HCT116 (cell line): Measurements from ENCODE around the gene MRPS34. TPM values are rescaled to one million over a fixed set of nuclear protein-coding genes. Genes with fewer than 3 reads are reported as not detected.

Experiments
- ATAC-seq: fragments of 200-7000 bp; cut with Tn5 transposase; 2 replicates; pipeline ENCODE4 v1.9.1; 2020; ENCODE audit warnings: mild to moderate bottlenecking, moderate library complexity
- BruUV-seq: library from RNA; stranded (reverse); fragments of 400-500 nt; replicated peaks from 2 replicates; lab custom pipeline; 2021; lab: Mats Ljungman, UMichigan
- CTCF ChIA-PET: fragments of 300-600 bp; sonication (Branson Sonifier 250); formaldehyde crosslinking; loops from one replicate; lab custom pipeline; 2021; ENCODE audit warnings: antibody characterized with exemption; lab: Charles Lee
- POLR2A ChIA-PET: fragments of 300-600, 350-600 bp; sonication (Branson Sonifier 250); formaldehyde crosslinking; loops from one replicate; lab custom pipeline; 2021; ENCODE audit warnings: antibody characterized with exemption; lab: Charles Lee
- RAD21 ChIA-PET, 2 experiments: fragments of 300-600 bp; sonication (Branson Sonifier 250); formaldehyde crosslinking; loops; one replicate each; lab custom pipeline; 2023; ENCODE audit warnings: low total read pairs in 2 of 2; ENCODE audit not compliant: uncharacterized antibody in 2 of 2, unreplicated experiment in 2 of 2, low non-redundant PET in 1 of 2; lab: Charles Lee
- DNase-seq: peaks from one replicate; pipeline ENCODE4 v3.0.0-alpha.2; 2010; ENCODE audit warnings: low read depth, low spot score
- H2AFZ ChIP-seq: fragments of 200-600 bp; shearing (Covaris generic), sonication (generic); 2 replicates; pipeline ENCODE4 v1.6.1; 2017; ENCODE audit warnings: low read depth, mixed run types, mixed read lengths, antibody characterized with exemption, low read length; ENCODE audit not compliant: poor library complexity, severe bottlenecking
- H3K27ac ChIP-seq: 2 replicates; pipeline ENCODE4 v1.5.1; 2012; ENCODE audit warnings: low read depth, low read length
- H3K27me3 ChIP-seq: fragments of 200-600 bp; sonication (generic); 2 replicates; pipeline ENCODE4 v1.6.1; 2016; ENCODE audit warnings: mixed run types, low read length, mixed read lengths; ENCODE audit not compliant: insufficient read depth
- H3K36me3 ChIP-seq, 2 experiments: fragments of 200-500 bp in 1 of 2; fragments of 200-600 bp in 1 of 2; sonication (Bioruptor generic) in 1 of 2; sonication (generic) in 1 of 2; 2 replicates each; pipeline versions ENCODE4 v1.5.1 to v1.6.1; 2014 to 2016; ENCODE audit warnings: low read length in 2 of 2, inconsistent platforms in 1 of 2, mixed read lengths in 1 of 2, mixed run types in 1 of 2; ENCODE audit not compliant: insufficient read depth in 2 of 2, control insufficient read depth in 1 of 2
- H3K4me1 ChIP-seq, 2 experiments: fragments of 200-600 bp in 1 of 2; sonication (generic) in 1 of 2; 2 replicates each; pipeline versions ENCODE4 v1.5.1 to v1.6.1; 2012 to 2017; ENCODE audit warnings: low read length in 2 of 2, inconsistent platforms in 1 of 2, mild to moderate bottlenecking in 1 of 2, mixed read lengths in 1 of 2, mixed run types in 1 of 2, moderate library complexity in 1 of 2; ENCODE audit not compliant: insufficient read depth in 2 of 2, control insufficient read depth in 1 of 2
- H3K4me2 ChIP-seq: fragments of 200-600 bp; sonication (generic); 2 replicates; pipeline ENCODE4 v1.6.1; 2017; ENCODE audit warnings: mixed run types, low read length, mixed read lengths
- H3K4me3 ChIP-seq, 2 experiments: fragments of 200-600 bp in 1 of 2; sonication (generic) in 1 of 2; replicated peaks in 1 of 2; 2 replicates each; pipeline ENCODE4 v1.5.1; 2011 to 2016; ENCODE audit warnings: low read length in 2 of 2, control low read depth in 1 of 2, low read depth in 1 of 2, mild to moderate bottlenecking in 1 of 2, mixed read lengths in 1 of 2, mixed run types in 1 of 2
- H3K79me2 ChIP-seq: fragments of 200-600 bp; sonication (generic); 2 replicates; pipeline ENCODE4 v1.6.1; 2017; ENCODE audit warnings: mild to moderate bottlenecking, mixed run types, low read length, moderate library complexity, mixed read lengths; ENCODE audit not compliant: insufficient read depth
- H3K9ac ChIP-seq: fragments of 200-600 bp; sonication (generic); 2 replicates; pipeline ENCODE4 v1.6.1; 2016; ENCODE audit warnings: low read length, mixed read lengths
- H3K9me2 ChIP-seq: fragments of 200-600 bp; sonication (generic), shearing (Covaris generic); 2 replicates; pipeline ENCODE4 v1.6.1; 2017; ENCODE audit warnings: mixed run types, mild to moderate bottlenecking, moderate library complexity; ENCODE audit not compliant: insufficient read depth
- H3K9me3 ChIP-seq, 2 experiments: fragments of 200-500 bp in 1 of 2; fragments of 200-600 bp in 1 of 2; sonication (Bioruptor generic) in 1 of 2; sonication (generic) in 1 of 2; 2 replicates each; pipeline ENCODE4 v1.6.1; 2014 to 2017; ENCODE audit warnings: low read length in 2 of 2, mixed read lengths in 2 of 2, inconsistent platforms in 1 of 2, low read depth in 1 of 2, mild to moderate bottlenecking in 1 of 2, mixed run types in 1 of 2, moderate library complexity in 1 of 2; ENCODE audit not compliant: control insufficient read depth in 1 of 2, insufficient read depth in 1 of 2
- H4K20me1 ChIP-seq: fragments of 200-600 bp; sonication (generic), shearing (Covaris generic); 2 replicates; pipeline ENCODE4 v1.6.1; 2017; ENCODE audit warnings: mixed run types, mild to moderate bottlenecking, moderate library complexity; ENCODE audit not compliant: insufficient read depth
- ATF3 ChIP-seq: IDR thresholded peaks from 2 replicates; pipeline ENCODE4 v1.6.1; 2012
- CBX3 ChIP-seq: IDR thresholded peaks from 2 replicates; pipeline ENCODE4 v1.6.1; 2012; ENCODE audit warnings: low read depth
- CEBPB ChIP-seq: IDR thresholded peaks from 2 replicates; pipeline ENCODE4 v1.6.1; 2012; ENCODE audit warnings: low read depth
- EGR1 ChIP-seq: IDR thresholded peaks from 2 replicates; pipeline ENCODE4 v1.6.1; 2012; ENCODE audit warnings: low read depth
- ELF1 ChIP-seq: IDR thresholded peaks from 2 replicates; pipeline ENCODE4 v1.6.1; 2012; ENCODE audit warnings: low read depth, borderline replicate concordance
- EZH2 ChIP-seq: fragments of 200-600 bp; sonication (generic); IDR thresholded peaks from 2 replicates; pipeline ENCODE4 v1.6.1; 2017; ENCODE audit warnings: antibody characterized with exemption, mixed run types
- FOSL1 ChIP-seq: IDR thresholded peaks from 2 replicates; pipeline ENCODE4 v1.6.1; 2012; ENCODE audit warnings: low read depth
- JUND ChIP-seq: IDR thresholded peaks from 2 replicates; pipeline ENCODE4 v1.6.1; 2012
- MAX ChIP-seq: IDR thresholded peaks from 2 replicates; pipeline ENCODE4 v1.6.1; 2012
- POLR2A ChIP-seq: IDR thresholded peaks from 2 replicates; pipeline ENCODE4 v1.7.0; 2011; ENCODE audit warnings: borderline replicate concordance; ENCODE audit not compliant: insufficient read depth, insufficient read length; ENCODE audit errors: extremely low read depth
- POLR2AphosphoS5 ChIP-seq: IDR thresholded peaks from 2 replicates; pipeline ENCODE4 v1.6.1; 2011; ENCODE audit warnings: mild to moderate bottlenecking, low read depth, low read length, moderate library complexity
- SIN3A ChIP-seq: IDR thresholded peaks from 2 replicates; pipeline ENCODE4 v1.6.1; 2012; ENCODE audit warnings: low read depth
- SRF ChIP-seq: IDR thresholded peaks from 2 replicates; pipeline ENCODE4 v1.6.1; 2012; ENCODE audit warnings: low read depth
- TCF7L2 ChIP-seq: IDR thresholded peaks from 2 replicates; pipeline ENCODE4 v1.7.0; 2011; ENCODE audit warnings: borderline replicate concordance, inconsistent platforms; ENCODE audit not compliant: insufficient read depth, insufficient read length; ENCODE audit errors: extremely low read depth
- ZBTB33 ChIP-seq: IDR thresholded peaks from 2 replicates; pipeline ENCODE4 v1.6.1; 2011; ENCODE audit warnings: mild to moderate bottlenecking, low read length, moderate library complexity; ENCODE audit not compliant: insufficient replicate concordance; ENCODE audit errors: extremely low read depth
- ZFX ChIP-seq: fragments of 450-650 bp; IDR thresholded peaks from 2 replicates; pipeline ENCODE4 v1.6.1; 2017
- ZNF274 ChIP-seq: fragments of 200-500 bp; sonication (Bioruptor generic); IDR thresholded peaks from 2 replicates; pipeline ENCODE4 v1.6.1; 2014; ENCODE audit warnings: mild to moderate bottlenecking, low read depth, low read length, inconsistent platforms
- intact Hi-C: fragments of 100-400 bp; cut with micrococcal nuclease; formaldehyde crosslinking; loops from 2 replicates; pipeline ENCODE4 v1.10.0; 2022
- total RNA-seq: library from RNA; stranded (reverse); gene quantifications from one replicate; pipeline ENCODE4 v1.2.1, GENCODE V29; 2021; ENCODE audit not compliant: unreplicated experiment
- TF ChIP-seq, protein P1 (sequence below): IDR thresholded peaks from 2 replicates; pipeline ENCODE4 v1.6.1; 2012; ENCODE audit warnings: low read depth

The MRPS34 gene
- total RNA-seq, 1 experiment from 2014 or later, result 200 TPM

DNA sequence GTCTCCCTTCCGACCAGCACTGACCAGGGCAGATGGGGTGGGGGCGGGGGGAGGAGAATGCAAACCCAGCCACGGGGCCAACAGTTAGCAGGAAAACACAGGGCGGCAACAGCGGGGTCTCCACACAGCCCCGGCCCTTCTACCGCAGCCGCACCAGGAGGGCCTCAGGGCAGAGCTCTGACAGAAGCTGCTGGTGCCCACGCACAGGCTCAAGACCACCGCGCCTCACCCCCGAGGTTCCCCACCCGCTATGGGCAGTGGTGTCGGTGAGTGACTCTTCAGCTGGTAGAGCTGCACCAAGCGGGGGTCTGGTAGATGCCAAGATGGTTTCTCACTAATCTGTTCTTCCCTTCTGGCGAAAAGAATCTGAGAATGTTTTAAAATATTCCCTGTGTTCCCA is 37.6 kb upstream of the MRPS34 start:
- no peaks in the 10 kb centered on the region for H3K79me2 ChIP-seq
- ChIA-PET POLR2A (no interaction called here), CTCF (no interaction called here)

GRCh38 chr16:1810106-1810505 is 37.2 kb upstream of the MRPS34 start:
- ChIA-PET CTCF (no interaction called here), RAD21 (no interaction called here), POLR2A (no interaction called here)
- Histone ChIP-seq H3K4me1 (peaks cover 6 to 10% of the 10 kb centered on the region in 2 experiments; a peak in 3 of 4 replicates), H3K9ac (no peak overlapping the region), H2AFZ (no peak overlapping the region), H3K4me3 (no peak overlapping the region), H3K36me3 (no peaks in the 10 kb centered on the region), H3K4me2 (no peak overlapping the region), H3K9me2 (no peaks in the 10 kb centered on the region), H3K27ac (no peak overlapping the region), H3K79me2 (no peaks in the 10 kb centered on the region), H4K20me1 (no peaks in the 10 kb centered on the region), H3K27me3 (no peaks in the 10 kb centered on the region), H3K9me3 (no peaks in the 10 kb centered on the region)
- no peak for DNase-seq
- BruUV-seq, result no TSS peak
- intact Hi-C loops, result no loop called here
- ATAC-seq, result no peak
- TF ChIP-seq ZFX, result no peak
- no peak for TF ChIP-seq SRF
- TF ChIP-seq, protein P1, sequence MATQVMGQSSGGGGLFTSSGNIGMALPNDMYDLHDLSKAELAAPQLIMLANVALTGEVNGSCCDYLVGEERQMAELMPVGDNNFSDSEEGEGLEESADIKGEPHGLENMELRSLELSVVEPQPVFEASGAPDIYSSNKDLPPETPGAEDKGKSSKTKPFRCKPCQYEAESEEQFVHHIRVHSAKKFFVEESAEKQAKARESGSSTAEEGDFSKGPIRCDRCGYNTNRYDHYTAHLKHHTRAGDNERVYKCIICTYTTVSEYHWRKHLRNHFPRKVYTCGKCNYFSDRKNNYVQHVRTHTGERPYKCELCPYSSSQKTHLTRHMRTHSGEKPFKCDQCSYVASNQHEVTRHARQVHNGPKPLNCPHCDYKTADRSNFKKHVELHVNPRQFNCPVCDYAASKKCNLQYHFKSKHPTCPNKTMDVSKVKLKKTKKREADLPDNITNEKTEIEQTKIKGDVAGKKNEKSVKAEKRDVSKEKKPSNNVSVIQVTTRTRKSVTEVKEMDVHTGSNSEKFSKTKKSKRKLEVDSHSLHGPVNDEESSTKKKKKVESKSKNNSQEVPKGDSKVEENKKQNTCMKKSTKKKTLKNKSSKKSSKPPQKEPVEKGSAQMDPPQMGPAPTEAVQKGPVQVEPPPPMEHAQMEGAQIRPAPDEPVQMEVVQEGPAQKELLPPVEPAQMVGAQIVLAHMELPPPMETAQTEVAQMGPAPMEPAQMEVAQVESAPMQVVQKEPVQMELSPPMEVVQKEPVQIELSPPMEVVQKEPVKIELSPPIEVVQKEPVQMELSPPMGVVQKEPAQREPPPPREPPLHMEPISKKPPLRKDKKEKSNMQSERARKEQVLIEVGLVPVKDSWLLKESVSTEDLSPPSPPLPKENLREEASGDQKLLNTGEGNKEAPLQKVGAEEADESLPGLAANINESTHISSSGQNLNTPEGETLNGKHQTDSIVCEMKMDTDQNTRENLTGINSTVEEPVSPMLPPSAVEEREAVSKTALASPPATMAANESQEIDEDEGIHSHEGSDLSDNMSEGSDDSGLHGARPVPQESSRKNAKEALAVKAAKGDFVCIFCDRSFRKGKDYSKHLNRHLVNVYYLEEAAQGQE, result no peak
- no peak for TF ChIP-seq FOSL1
- no peak for TF ChIP-seq MAX
- TF ChIP-seq ELF1, result no peak
- TF ChIP-seq EGR1, result no peak
- TF ChIP-seq CBX3, result no peak
- TF ChIP-seq POLR2AphosphoS5, result no peak
- TF ChIP-seq CEBPB, result no peak
- TF ChIP-seq ATF3, result no peak
- TF ChIP-seq ZBTB33, result no peak
- no peak for TF ChIP-seq EZH2
- no peak for TF ChIP-seq POLR2A
- TF ChIP-seq SIN3A, result no peak
- TF ChIP-seq TCF7L2, result no peak

More for the DNA sequence above, 37.6 kb upstream of the MRPS34 start:
- H3K9ac ChIP-seq, result no peak overlapping the region
- no peaks in the 10 kb centered on the region for H3K36me3 ChIP-seq
- ATAC-seq (no peak), DNase-seq (no peak)
- H4K20me1 ChIP-seq, result no peaks in the 10 kb centered on the region
- no peak overlapping the region for H3K4me2 ChIP-seq
- H2AFZ ChIP-seq, result no peak overlapping the region
- no peaks in the 10 kb centered on the region for H3K27me3 ChIP-seq
- no peaks in the 10 kb centered on the region for H3K9me2 ChIP-seq
- no peak overlapping the region for H3K27ac ChIP-seq
- H3K4me1 ChIP-seq, result peaks cover 6 to 10% of the 10 kb centered on the region in 2 experiments; a peak in 3 of 4 replicates
- H3K9me3 ChIP-seq, result no peaks in the 10 kb centered on the region
- BruUV-seq, result no TSS peak
- RAD21 ChIA-PET, result no interaction called here
- H3K4me3 ChIP-seq, result no peak overlapping the region
- TF ChIP-seq FOSL1, result no peak
- TF ChIP-seq POLR2AphosphoS5, result no peak
- TF ChIP-seq JUND, result no peak
- TF ChIP-seq ZFX, result no peak
- TF ChIP-seq ZNF274, result no peak
- intact Hi-C loops, result no loop called here
